ENCODE data around the gene NEUROD1.

DNA sequence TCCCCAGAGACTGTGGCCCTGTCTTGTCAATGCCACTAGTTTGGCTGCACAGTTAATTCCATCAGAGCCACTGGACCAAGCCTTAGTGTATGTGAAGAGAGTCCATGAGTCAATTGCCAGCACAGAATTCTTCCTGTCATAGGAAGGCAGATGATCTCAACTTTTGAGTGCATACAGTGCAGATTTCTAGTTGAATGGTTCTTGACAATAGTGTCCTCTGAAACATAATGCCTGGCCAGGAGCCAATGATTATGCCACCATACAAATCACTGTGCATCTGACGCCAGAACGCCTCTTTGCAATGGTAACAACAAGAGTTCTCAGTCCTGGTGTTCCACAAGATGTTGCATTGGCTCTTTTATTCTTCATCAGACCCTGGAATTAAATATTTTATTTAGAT, 7.1 kb downstream of the NEUROD1 start:
- TF ChIP-seq FOXM1 (IDR thresholded peaks at IDR 0.05; ENCODE audit: borderline replicate concordance, low read depth), result no peak
- TF ChIP-seq, protein P1, sequence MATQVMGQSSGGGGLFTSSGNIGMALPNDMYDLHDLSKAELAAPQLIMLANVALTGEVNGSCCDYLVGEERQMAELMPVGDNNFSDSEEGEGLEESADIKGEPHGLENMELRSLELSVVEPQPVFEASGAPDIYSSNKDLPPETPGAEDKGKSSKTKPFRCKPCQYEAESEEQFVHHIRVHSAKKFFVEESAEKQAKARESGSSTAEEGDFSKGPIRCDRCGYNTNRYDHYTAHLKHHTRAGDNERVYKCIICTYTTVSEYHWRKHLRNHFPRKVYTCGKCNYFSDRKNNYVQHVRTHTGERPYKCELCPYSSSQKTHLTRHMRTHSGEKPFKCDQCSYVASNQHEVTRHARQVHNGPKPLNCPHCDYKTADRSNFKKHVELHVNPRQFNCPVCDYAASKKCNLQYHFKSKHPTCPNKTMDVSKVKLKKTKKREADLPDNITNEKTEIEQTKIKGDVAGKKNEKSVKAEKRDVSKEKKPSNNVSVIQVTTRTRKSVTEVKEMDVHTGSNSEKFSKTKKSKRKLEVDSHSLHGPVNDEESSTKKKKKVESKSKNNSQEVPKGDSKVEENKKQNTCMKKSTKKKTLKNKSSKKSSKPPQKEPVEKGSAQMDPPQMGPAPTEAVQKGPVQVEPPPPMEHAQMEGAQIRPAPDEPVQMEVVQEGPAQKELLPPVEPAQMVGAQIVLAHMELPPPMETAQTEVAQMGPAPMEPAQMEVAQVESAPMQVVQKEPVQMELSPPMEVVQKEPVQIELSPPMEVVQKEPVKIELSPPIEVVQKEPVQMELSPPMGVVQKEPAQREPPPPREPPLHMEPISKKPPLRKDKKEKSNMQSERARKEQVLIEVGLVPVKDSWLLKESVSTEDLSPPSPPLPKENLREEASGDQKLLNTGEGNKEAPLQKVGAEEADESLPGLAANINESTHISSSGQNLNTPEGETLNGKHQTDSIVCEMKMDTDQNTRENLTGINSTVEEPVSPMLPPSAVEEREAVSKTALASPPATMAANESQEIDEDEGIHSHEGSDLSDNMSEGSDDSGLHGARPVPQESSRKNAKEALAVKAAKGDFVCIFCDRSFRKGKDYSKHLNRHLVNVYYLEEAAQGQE (IDR thresholded peaks at IDR 0.05; ENCODE audit: low read depth), result no peak
